Left lung (tissue), 10 donors: Measurements from ENCODE around the gene TERC. TPM values are rescaled to one million over a fixed set of nuclear protein-coding genes. Genes with fewer than 3 reads are reported as not detected.

Experiments used
- ATAC-seq: fragments of 200-7000 bp; cut with Tn5 transposase; one replicate; pipeline ENCODE4 v1.9.1; 2020; ENCODE audit warnings: moderate library complexity
- DNase-seq, 4 donors: peaks; one replicate each; pipeline ENCODE4 v3.0.0-alpha.2; 2013 to 2020
- H3K27ac ChIP-seq, 2 donors: fragments of 200-600 bp; sonication (generic) in 1 of 2; one replicate each; pipeline versions ENCODE4 v1.5.0 to v1.8.0; 2020 to 2021
- H3K27me3 ChIP-seq, 2 donors: fragments of 200-600 bp; sonication (generic) in 1 of 2; one replicate each; pipeline versions ENCODE4 v1.5.0 to v1.8.0; 2020 to 2021
- H3K36me3 ChIP-seq, 2 donors: fragments of 200-600 bp; sonication (generic) in 1 of 2; one replicate each; pipeline versions ENCODE4 v1.5.0 to v1.8.0; 2020 to 2021
- H3K4me1 ChIP-seq, 2 donors: fragments of 200-600 bp; one replicate each; pipeline ENCODE4 v1.8.0; 2021
- H3K4me3 ChIP-seq, 2 donors: fragments of 200-600 bp; sonication (generic) in 1 of 2; one replicate each; pipeline versions ENCODE4 v1.5.0 to v1.8.0; 2020 to 2021; ENCODE audit warnings: mild to moderate bottlenecking in 1 of 2
- H3K9me3 ChIP-seq, 2 donors: fragments of 200-600 bp; sonication (generic) in 1 of 2; one replicate each; pipeline versions ENCODE4 v1.5.0 to v1.8.0; 2020 to 2021
- intact Hi-C, 2 donors: fragments of 100-400 bp; cut with DNase I; formaldehyde crosslinking; loops; one replicate each; pipeline versions ENCODE4 v1.11.2 to v1.14.2; 2022
- polyA plus RNA-seq, 6 donors: library from polyadenylated mRNA; unstranded; fragments of 120-200 nt; gene quantifications; one replicate each; pipeline ENCODE4 v1.2.1, GENCODE V29; 2013; ENCODE audit not compliant: insufficient read length in 6 of 6
- total RNA-seq, 2 donors: library from RNA; stranded (reverse); fragmentation: NEBNext Ultra II Directional; extraction: Animal tissue kit (Norgen Biotek cat#: 25700); gene quantifications; one replicate each; pipeline ENCODE4 v1.2.1, GENCODE V29; 2021
- TF ChIP-seq, protein P1 (sequence below), 2 donors: fragments of 200-600 bp; sonication (generic) in 1 of 2; IDR thresholded peaks; one replicate each; pipeline versions ENCODE4 v1.5.0 to v1.8.0; 2021; ENCODE audit warnings: antibody characterized with exemption in 2 of 2
- donor health status: DM: no; HTN: yes; CAD: no.
- donor health status: DM: no; HTN: no; CAD: no.

Gene TERC
- total and polyA plus RNA-seq, 8 donors = 0.38 to 8.0 (median 0.54) TPM; not detected in 3

GRCh38 chr3:169790219-169790618, 25.4 kb upstream of the TERC start:
- Histone ChIP-seq H3K4me1 (no peaks in the 10 kb centered on the region), H3K36me3 (peaks cover 0 to 62% of the 10 kb centered on the region in 2 donors), H3K27ac (no peak overlapping the region), H3K9me3 (no peaks in the 10 kb centered on the region), H3K4me3 (no peak overlapping the region), H3K27me3 (no peaks in the 10 kb centered on the region)
- TF ChIP-seq, protein P1, sequence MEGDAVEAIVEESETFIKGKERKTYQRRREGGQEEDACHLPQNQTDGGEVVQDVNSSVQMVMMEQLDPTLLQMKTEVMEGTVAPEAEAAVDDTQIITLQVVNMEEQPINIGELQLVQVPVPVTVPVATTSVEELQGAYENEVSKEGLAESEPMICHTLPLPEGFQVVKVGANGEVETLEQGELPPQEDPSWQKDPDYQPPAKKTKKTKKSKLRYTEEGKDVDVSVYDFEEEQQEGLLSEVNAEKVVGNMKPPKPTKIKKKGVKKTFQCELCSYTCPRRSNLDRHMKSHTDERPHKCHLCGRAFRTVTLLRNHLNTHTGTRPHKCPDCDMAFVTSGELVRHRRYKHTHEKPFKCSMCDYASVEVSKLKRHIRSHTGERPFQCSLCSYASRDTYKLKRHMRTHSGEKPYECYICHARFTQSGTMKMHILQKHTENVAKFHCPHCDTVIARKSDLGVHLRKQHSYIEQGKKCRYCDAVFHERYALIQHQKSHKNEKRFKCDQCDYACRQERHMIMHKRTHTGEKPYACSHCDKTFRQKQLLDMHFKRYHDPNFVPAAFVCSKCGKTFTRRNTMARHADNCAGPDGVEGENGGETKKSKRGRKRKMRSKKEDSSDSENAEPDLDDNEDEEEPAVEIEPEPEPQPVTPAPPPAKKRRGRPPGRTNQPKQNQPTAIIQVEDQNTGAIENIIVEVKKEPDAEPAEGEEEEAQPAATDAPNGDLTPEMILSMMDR (IDR thresholded peaks at IDR 0.05) = no peak
- DNase-seq = no peak
- intact Hi-C loops = no loop called here
- no peak for ATAC-seq

- intact Hi-C loops = no loop called here
- Histone ChIP-seq H3K27ac (no peak overlapping the region), H3K4me1 (no peaks in the 10 kb centered on the region), H3K27me3 (no peaks in the 10 kb centered on the region), H3K36me3 (peaks cover 0 to 83% of the 10 kb centered on the region in 2 donors), H3K9me3 (no peaks in the 10 kb centered on the region), H3K4me3 (no peak overlapping the region)
- DNase-seq (no peak), ATAC-seq (no peak)
- TF ChIP-seq, protein P1 (IDR thresholded peaks at IDR 0.05) = no peak
Observed at GRCh38 chr3:169787791-169788190, 22.9 kb upstream of the TERC start.

GRCh38 chr3:169787120-169787519, 22.3 kb upstream of the TERC start:
- no peak for DNase-seq
- no peaks in the 10 kb centered on the region for H3K9me3 ChIP-seq
- H3K4me3 ChIP-seq = no peak overlapping the region
- TF ChIP-seq, protein P1 (IDR thresholded peaks at IDR 0.05) = no peak
- intact Hi-C loops = no loop called here
- H3K27me3 ChIP-seq = no peaks in the 10 kb centered on the region
- no peaks in the 10 kb centered on the region for H3K4me1 ChIP-seq
- no peak for ATAC-seq
- H3K27ac ChIP-seq = no peak overlapping the region
- peaks cover 0 to 84% of the 10 kb centered on the region in 2 donors for H3K36me3 ChIP-seq

DNA sequence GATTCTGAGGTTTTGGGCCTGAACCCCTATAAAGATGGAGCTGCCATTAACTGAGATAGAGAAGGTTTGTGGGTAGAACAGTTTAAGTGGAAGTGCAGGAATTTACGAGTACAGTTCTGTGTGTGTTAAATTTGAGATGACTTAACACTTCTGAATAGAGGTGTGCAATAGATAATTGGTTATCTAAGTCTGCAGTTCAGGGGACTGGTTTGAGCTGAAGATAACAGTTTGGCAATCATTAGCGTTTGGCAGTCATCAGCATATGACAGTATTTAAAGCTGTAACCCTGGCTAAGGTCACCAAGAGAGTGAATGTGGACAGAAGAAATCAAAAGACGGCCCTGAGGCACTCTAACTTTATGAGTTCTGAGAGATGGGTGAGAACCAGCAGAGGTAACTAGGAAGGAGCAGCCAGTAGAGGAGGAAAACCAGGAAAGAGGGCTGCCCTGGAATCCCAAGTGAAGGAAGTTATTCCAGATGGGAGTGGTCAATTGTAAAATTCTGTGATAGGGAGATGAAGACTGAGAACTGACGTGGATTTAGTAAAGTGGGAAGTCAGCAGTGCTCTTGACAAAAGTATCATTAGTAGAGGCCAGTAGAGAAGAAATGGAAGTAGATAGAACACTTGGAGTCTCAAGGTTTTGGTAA, 16.5 kb upstream of the TERC start:
- intact Hi-C loops = no loop called here
- peaks cover 0 to under 1% of the 10 kb centered on the region in 2 donors for H3K4me1 ChIP-seq
- ATAC-seq (no peak), DNase-seq (no peak)
- H3K27me3 ChIP-seq = no peaks in the 10 kb centered on the region
- no peak overlapping the region for H3K27ac ChIP-seq
- no peaks in the 10 kb centered on the region for H3K9me3 ChIP-seq
- TF ChIP-seq, protein P1 (IDR thresholded peaks at IDR 0.05) = no peak
- H3K4me3 ChIP-seq = no peak overlapping the region
- peaks cover 0 to 99% of the 10 kb centered on the region in 2 donors for H3K36me3 ChIP-seq

GRCh38 chr3:169780742-169781141, 15.9 kb upstream of the TERC start:
- ATAC-seq (no peak), DNase-seq (no peak)
- intact Hi-C loops = no loop called here
- no peaks in the 10 kb centered on the region for H3K27me3 ChIP-seq
- H3K36me3 ChIP-seq = peaks cover 0 to 99% of the 10 kb centered on the region in 2 donors
- H3K4me3 ChIP-seq = no peak overlapping the region
- no peaks in the 10 kb centered on the region for H3K9me3 ChIP-seq
- H3K27ac ChIP-seq = no peak overlapping the region
- TF ChIP-seq, protein P1 (IDR thresholded peaks at IDR 0.05) = no peak
- H3K4me1 ChIP-seq = peaks cover under 1 to 7% of the 10 kb centered on the region in 2 donors
